ENCODE measurements around the gene ATP2C2. TPM values are rescaled to one million over a fixed set of nuclear protein-coding genes. Genes with fewer than 3 reads are reported as not detected.

ATP2C2 gene
- total RNA-seq, 1 experiment from 2014 or later = 4.3 TPM

DNA sequence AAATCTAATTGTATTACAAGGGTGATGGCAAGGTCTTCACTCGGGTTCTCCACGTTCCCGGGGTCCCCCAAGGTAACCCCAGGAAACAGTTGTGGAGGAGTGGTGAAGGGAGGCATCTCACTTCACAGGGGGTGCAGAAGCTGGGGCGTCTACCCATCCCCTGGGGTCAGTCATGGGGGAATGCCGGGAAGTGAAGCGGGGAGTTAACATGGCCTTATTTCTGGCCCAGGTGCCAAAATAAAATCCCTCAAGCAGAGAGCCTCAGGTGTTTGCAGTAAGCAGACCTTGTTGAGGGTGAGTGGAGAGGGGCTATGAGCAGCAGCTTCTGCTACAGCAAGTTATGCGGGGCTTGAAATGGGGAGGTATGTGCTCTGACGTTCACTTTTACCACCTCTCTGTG lies 9.0 kb upstream of the ATP2C2 start:
- Mint-ChIP-seq H3K4me3 (no peak overlapping the region), H3K4me1 (peaks cover 17% of the 10 kb centered on the region), H3K27me3 (ENCODE audit: low read depth) (no peaks in the 10 kb centered on the region)

DNA sequence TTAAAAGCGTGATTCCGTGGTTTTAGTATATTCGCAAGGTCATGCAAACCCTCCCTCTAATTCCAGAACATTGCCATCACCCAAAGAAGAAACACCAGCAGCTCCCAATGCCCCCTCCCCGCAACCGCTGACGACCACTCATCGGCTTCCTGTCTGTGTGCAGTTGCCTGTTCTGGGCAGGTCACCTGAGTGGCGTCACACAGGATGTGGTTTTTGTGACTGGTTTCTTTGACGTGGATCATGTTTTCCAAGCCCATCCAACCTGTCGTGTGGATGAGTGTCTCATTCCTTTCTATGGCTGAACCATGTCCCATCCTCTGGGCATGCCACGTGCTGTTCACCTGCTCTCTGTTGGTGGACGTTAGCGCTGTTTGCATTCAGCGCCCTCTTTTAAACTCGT lies 8.2 kb upstream of the ATP2C2 start:
- Mint-ChIP-seq H3K9me3 (no peaks in the 10 kb centered on the region), H3K27ac (no peak overlapping the region), H3K27me3 (ENCODE audit: low read depth) (no peaks in the 10 kb centered on the region), H3K36me3 (no peaks in the 10 kb centered on the region), H3K4me1 (peaks cover 17% of the 10 kb centered on the region), H3K4me3 (no peak overlapping the region)
- no peak for ATAC-seq
- ChIA-PET POLR2A (interaction anchor here (0.8 kb wide), 1 partner anchor 9 kb away, joined by 3 read pairs; the partner anchor contains the start of gene ATP2C2), CTCF (no interaction called here)
- TF ChIP-seq, protein P1, sequence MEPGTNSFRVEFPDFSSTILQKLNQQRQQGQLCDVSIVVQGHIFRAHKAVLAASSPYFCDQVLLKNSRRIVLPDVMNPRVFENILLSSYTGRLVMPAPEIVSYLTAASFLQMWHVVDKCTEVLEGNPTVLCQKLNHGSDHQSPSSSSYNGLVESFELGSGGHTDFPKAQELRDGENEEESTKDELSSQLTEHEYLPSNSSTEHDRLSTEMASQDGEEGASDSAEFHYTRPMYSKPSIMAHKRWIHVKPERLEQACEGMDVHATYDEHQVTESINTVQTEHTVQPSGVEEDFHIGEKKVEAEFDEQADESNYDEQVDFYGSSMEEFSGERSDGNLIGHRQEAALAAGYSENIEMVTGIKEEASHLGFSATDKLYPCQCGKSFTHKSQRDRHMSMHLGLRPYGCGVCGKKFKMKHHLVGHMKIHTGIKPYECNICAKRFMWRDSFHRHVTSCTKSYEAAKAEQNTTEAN (CRISPR knock-in tag; IDR thresholded peaks at IDR 0.05) = no peak
- TF ChIP-seq SMAD3 (CRISPR knock-in tag; IDR thresholded peaks at IDR 0.05; ENCODE audit: borderline replicate concordance) (no peak), ZNF232 (CRISPR knock-in tag; IDR thresholded peaks at IDR 0.05) (no peak), ZNF423 (CRISPR knock-in tag; IDR thresholded peaks at IDR 0.05) (no peak), NR1H2 (CRISPR knock-in tag; IDR thresholded peaks at IDR 0.05) (no peak), NFYB (CRISPR knock-in tag; conservative IDR thresholded peaks at IDR 0.05; ENCODE audit: low read depth) (no peak), PRRX2 (CRISPR knock-in tag; IDR thresholded peaks at IDR 0.05) (no peak), NFATC4 (CRISPR knock-in tag; IDR thresholded peaks at IDR 0.05) (no peak)
- TF ChIP-seq, protein P2, sequence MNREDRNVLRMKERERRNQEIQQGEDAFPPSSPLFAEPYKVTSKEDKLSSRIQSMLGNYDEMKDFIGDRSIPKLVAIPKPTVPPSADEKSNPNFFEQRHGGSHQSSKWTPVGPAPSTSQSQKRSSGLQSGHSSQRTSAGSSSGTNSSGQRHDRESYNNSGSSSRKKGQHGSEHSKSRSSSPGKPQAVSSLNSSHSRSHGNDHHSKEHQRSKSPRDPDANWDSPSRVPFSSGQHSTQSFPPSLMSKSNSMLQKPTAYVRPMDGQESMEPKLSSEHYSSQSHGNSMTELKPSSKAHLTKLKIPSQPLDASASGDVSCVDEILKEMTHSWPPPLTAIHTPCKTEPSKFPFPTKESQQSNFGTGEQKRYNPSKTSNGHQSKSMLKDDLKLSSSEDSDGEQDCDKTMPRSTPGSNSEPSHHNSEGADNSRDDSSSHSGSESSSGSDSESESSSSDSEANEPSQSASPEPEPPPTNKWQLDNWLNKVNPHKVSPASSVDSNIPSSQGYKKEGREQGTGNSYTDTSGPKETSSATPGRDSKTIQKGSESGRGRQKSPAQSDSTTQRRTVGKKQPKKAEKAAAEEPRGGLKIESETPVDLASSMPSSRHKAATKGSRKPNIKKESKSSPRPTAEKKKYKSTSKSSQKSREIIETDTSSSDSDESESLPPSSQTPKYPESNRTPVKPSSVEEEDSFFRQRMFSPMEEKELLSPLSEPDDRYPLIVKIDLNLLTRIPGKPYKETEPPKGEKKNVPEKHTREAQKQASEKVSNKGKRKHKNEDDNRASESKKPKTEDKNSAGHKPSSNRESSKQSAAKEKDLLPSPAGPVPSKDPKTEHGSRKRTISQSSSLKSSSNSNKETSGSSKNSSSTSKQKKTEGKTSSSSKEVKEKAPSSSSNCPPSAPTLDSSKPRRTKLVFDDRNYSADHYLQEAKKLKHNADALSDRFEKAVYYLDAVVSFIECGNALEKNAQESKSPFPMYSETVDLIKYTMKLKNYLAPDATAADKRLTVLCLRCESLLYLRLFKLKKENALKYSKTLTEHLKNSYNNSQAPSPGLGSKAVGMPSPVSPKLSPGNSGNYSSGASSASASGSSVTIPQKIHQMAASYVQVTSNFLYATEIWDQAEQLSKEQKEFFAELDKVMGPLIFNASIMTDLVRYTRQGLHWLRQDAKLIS (CRISPR knock-in tag; IDR thresholded peaks at IDR 0.05; ENCODE audit: borderline replicate concordance) = no peak
- TF ChIP-seq, protein P3, sequence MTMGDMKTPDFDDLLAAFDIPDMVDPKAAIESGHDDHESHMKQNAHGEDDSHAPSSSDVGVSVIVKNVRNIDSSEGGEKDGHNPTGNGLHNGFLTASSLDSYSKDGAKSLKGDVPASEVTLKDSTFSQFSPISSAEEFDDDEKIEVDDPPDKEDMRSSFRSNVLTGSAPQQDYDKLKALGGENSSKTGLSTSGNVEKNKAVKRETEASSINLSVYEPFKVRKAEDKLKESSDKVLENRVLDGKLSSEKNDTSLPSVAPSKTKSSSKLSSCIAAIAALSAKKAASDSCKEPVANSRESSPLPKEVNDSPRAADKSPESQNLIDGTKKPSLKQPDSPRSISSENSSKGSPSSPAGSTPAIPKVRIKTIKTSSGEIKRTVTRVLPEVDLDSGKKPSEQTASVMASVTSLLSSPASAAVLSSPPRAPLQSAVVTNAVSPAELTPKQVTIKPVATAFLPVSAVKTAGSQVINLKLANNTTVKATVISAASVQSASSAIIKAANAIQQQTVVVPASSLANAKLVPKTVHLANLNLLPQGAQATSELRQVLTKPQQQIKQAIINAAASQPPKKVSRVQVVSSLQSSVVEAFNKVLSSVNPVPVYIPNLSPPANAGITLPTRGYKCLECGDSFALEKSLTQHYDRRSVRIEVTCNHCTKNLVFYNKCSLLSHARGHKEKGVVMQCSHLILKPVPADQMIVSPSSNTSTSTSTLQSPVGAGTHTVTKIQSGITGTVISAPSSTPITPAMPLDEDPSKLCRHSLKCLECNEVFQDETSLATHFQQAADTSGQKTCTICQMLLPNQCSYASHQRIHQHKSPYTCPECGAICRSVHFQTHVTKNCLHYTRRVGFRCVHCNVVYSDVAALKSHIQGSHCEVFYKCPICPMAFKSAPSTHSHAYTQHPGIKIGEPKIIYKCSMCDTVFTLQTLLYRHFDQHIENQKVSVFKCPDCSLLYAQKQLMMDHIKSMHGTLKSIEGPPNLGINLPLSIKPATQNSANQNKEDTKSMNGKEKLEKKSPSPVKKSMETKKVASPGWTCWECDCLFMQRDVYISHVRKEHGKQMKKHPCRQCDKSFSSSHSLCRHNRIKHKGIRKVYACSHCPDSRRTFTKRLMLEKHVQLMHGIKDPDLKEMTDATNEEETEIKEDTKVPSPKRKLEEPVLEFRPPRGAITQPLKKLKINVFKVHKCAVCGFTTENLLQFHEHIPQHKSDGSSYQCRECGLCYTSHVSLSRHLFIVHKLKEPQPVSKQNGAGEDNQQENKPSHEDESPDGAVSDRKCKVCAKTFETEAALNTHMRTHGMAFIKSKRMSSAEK (CRISPR knock-in tag; IDR thresholded peaks at IDR 0.05; ENCODE audit: borderline replicate concordance) = no peak
- no peak for DNase-seq (ENCODE audit: low spot score)

More for the DNA sequence above, 9.0 kb upstream of the ATP2C2 start:
- H3K9me3 Mint-ChIP-seq = no peaks in the 10 kb centered on the region
- DNase-seq (ENCODE audit: low spot score) (no peak), ATAC-seq (peak; percentile 17; the same call in 1 of the 2 replicates)
- no peaks in the 10 kb centered on the region for H3K36me3 Mint-ChIP-seq
- POLR2A ChIA-PET = interaction anchor here (0.8 to 0.9 kb wide), 2 partner anchors 10 to 11 kb away, joined by 3 read pairs; partner anchors contain the start of gene ATP2C2
- TF ChIP-seq, protein P4, sequence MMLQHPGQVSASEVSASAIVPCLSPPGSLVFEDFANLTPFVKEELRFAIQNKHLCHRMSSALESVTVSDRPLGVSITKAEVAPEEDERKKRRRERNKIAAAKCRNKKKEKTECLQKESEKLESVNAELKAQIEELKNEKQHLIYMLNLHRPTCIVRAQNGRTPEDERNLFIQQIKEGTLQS (CRISPR knock-in tag; conservative IDR thresholded peaks at IDR 0.05) = no peak
- no peak for TF ChIP-seq GABPB1 (CRISPR knock-in tag; IDR thresholded peaks at IDR 0.05)
- H3K27ac Mint-ChIP-seq = no peak overlapping the region
- CTCF ChIA-PET = no interaction called here

DNA sequence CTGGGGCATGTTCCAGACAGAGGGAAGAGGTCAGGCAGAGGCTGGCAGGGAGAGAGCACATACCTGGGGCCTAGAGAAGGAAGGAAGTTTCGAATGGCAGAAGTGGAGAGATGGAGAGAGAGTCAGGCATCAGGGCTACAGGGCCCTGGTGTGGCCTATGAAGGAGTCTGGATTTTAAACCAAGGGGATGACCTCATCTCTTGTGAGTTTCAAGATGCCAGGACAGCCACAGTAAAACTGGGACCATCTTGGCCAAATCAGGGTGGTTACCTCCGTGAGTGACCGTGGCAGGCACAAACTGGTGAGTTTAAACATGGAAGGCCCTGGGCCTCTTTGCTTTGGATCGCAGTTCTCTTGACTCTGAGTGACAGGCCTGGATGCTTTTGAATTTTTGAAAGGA lies 7.6 kb upstream of the ATP2C2 start:
- ChIA-PET CTCF (no interaction called here), POLR2A (no interaction called here)
- no peak overlapping the region for H3K27ac Mint-ChIP-seq
- no peaks in the 10 kb centered on the region for H3K9me3 Mint-ChIP-seq
- DNase-seq (ENCODE audit: low spot score) (no peak), ATAC-seq (no peak)
- no peaks in the 10 kb centered on the region for H3K36me3 Mint-ChIP-seq
- H3K4me1 Mint-ChIP-seq = peaks cover 17% of the 10 kb centered on the region
- no peak overlapping the region for H3K4me3 Mint-ChIP-seq
- H3K27me3 Mint-ChIP-seq (ENCODE audit: low read depth) = no peaks in the 10 kb centered on the region
- TF ChIP-seq, protein P5, sequence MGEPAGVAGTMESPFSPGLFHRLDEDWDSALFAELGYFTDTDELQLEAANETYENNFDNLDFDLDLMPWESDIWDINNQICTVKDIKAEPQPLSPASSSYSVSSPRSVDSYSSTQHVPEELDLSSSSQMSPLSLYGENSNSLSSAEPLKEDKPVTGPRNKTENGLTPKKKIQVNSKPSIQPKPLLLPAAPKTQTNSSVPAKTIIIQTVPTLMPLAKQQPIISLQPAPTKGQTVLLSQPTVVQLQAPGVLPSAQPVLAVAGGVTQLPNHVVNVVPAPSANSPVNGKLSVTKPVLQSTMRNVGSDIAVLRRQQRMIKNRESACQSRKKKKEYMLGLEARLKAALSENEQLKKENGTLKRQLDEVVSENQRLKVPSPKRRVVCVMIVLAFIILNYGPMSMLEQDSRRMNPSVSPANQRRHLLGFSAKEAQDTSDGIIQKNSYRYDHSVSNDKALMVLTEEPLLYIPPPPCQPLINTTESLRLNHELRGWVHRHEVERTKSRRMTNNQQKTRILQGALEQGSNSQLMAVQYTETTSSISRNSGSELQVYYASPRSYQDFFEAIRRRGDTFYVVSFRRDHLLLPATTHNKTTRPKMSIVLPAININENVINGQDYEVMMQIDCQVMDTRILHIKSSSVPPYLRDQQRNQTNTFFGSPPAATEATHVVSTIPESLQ (CRISPR knock-in tag; IDR thresholded peaks at IDR 0.05) = no peak
- TF ChIP-seq, protein P2 (CRISPR knock-in tag; IDR thresholded peaks at IDR 0.05; ENCODE audit: borderline replicate concordance) = no peak
- TF ChIP-seq, protein P6, sequence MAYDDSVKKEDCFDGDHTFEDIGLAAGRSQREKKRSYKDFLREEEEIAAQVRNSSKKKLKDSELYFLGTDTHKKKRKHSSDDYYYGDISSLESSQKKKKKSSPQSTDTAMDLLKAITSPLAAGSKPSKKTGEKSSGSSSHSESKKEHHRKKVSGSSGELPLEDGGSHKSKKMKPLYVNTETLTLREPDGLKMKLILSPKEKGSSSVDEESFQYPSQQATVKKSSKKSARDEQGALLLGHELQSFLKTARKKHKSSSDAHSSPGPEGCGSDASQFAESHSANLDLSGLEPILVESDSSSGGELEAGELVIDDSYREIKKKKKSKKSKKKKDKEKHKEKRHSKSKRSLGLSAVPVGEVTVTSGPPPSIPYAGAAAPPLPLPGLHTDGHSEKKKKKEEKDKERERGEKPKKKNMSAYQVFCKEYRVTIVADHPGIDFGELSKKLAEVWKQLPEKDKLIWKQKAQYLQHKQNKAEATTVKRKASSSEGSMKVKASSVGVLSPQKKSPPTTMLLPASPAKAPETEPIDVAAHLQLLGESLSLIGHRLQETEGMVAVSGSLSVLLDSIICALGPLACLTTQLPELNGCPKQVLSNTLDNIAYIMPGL (CRISPR knock-in tag; IDR thresholded peaks at IDR 0.05) = no peak

All from WTC11 (cell line).